H1 (cell line): Measurements from ENCODE around the gene OR4E2. TPM values are rescaled to one million over a fixed set of nuclear protein-coding genes. Genes with fewer than 3 reads are reported as not detected.

Source experiments
- EP300 ChIP-seq, 2 experiments: IDR thresholded peaks; 1 replicate in 1 of 2; 2 replicates in 1 of 2; pipeline ENCODE4 v1.6.1; 2011 to 2012; ENCODE audit warnings: low read depth in 2 of 2, low read length in 2 of 2, mild to moderate bottlenecking in 2 of 2, borderline replicate concordance in 1 of 2, inconsistent platforms in 1 of 2, moderate library complexity in 1 of 2
- polyA plus RNA-seq, 7 experiments: library from polyadenylated mRNA; depleted of rRNA in 3 of 7; stranded (reverse) in 5 of 7; unstranded in 2 of 7; fragments of >200 nt in 5 of 7; fragments of 200-250 nt in 2 of 7; gene quantifications; 1 replicate in 5 of 7; 2 replicates in 1 of 7; 4 replicates in 1 of 7; pipeline versions ENCODE4 v1.2.1 to v1.2.3, GENCODE V29; 2011 to 2013; ENCODE audit warnings: missing spikeins in 2 of 7, mixed read lengths in 2 of 7
- total RNA-seq: library from RNA; stranded (reverse); fragmentation: NEBNext Ultra II Directional; extraction: Animal tissue kit (Norgen Biotek cat#: 25700); gene quantifications from 2 replicates; pipeline ENCODE4 v1.2.1, GENCODE V29; 2021
- TF ChIP-seq, protein P1 (sequence below): fragments of 300-600 bp; sonication (generic); IDR thresholded peaks from 2 replicates; pipeline ENCODE4 v1.7.1; 2012; ENCODE audit warnings: low read length, moderate library complexity, mild to moderate bottlenecking, inconsistent platforms; ENCODE audit not compliant: insufficient replicate concordance

The OR4E2 gene
- total and polyA plus RNA-seq, 2 of the 8 experiments (the other 6 are each of a cell fraction or from before 2014, with no cell fraction given), result not detected

DNA sequence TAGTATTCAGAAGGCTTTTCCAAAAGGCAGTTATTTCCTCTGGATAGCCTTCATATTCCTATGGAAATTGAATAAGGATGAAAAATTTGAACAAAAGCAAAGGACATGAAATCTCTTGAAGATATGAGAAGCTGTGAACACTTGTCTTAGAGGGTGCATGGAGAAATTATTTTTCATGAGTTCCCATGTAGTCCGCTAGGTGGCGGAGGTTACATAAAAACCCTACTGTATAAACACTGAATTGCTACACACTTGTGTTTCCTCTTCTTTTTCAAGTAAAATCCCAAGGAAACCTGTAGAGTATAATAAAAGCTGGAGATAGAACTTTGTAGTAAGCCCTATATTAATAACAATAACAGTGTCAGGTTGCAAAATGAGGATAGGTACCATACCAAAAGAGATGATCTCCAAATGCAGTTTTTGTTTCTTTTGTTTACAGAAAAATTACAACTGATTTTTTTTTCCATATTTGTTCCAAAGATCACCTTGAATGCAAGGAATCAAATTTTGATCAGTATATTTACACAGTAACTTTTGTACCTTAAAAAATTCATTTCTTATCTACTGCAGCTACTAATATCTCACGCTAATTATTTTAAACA is 57.8 kb downstream of the OR4E2 start (continued):
- TF ChIP-seq, protein P1, sequence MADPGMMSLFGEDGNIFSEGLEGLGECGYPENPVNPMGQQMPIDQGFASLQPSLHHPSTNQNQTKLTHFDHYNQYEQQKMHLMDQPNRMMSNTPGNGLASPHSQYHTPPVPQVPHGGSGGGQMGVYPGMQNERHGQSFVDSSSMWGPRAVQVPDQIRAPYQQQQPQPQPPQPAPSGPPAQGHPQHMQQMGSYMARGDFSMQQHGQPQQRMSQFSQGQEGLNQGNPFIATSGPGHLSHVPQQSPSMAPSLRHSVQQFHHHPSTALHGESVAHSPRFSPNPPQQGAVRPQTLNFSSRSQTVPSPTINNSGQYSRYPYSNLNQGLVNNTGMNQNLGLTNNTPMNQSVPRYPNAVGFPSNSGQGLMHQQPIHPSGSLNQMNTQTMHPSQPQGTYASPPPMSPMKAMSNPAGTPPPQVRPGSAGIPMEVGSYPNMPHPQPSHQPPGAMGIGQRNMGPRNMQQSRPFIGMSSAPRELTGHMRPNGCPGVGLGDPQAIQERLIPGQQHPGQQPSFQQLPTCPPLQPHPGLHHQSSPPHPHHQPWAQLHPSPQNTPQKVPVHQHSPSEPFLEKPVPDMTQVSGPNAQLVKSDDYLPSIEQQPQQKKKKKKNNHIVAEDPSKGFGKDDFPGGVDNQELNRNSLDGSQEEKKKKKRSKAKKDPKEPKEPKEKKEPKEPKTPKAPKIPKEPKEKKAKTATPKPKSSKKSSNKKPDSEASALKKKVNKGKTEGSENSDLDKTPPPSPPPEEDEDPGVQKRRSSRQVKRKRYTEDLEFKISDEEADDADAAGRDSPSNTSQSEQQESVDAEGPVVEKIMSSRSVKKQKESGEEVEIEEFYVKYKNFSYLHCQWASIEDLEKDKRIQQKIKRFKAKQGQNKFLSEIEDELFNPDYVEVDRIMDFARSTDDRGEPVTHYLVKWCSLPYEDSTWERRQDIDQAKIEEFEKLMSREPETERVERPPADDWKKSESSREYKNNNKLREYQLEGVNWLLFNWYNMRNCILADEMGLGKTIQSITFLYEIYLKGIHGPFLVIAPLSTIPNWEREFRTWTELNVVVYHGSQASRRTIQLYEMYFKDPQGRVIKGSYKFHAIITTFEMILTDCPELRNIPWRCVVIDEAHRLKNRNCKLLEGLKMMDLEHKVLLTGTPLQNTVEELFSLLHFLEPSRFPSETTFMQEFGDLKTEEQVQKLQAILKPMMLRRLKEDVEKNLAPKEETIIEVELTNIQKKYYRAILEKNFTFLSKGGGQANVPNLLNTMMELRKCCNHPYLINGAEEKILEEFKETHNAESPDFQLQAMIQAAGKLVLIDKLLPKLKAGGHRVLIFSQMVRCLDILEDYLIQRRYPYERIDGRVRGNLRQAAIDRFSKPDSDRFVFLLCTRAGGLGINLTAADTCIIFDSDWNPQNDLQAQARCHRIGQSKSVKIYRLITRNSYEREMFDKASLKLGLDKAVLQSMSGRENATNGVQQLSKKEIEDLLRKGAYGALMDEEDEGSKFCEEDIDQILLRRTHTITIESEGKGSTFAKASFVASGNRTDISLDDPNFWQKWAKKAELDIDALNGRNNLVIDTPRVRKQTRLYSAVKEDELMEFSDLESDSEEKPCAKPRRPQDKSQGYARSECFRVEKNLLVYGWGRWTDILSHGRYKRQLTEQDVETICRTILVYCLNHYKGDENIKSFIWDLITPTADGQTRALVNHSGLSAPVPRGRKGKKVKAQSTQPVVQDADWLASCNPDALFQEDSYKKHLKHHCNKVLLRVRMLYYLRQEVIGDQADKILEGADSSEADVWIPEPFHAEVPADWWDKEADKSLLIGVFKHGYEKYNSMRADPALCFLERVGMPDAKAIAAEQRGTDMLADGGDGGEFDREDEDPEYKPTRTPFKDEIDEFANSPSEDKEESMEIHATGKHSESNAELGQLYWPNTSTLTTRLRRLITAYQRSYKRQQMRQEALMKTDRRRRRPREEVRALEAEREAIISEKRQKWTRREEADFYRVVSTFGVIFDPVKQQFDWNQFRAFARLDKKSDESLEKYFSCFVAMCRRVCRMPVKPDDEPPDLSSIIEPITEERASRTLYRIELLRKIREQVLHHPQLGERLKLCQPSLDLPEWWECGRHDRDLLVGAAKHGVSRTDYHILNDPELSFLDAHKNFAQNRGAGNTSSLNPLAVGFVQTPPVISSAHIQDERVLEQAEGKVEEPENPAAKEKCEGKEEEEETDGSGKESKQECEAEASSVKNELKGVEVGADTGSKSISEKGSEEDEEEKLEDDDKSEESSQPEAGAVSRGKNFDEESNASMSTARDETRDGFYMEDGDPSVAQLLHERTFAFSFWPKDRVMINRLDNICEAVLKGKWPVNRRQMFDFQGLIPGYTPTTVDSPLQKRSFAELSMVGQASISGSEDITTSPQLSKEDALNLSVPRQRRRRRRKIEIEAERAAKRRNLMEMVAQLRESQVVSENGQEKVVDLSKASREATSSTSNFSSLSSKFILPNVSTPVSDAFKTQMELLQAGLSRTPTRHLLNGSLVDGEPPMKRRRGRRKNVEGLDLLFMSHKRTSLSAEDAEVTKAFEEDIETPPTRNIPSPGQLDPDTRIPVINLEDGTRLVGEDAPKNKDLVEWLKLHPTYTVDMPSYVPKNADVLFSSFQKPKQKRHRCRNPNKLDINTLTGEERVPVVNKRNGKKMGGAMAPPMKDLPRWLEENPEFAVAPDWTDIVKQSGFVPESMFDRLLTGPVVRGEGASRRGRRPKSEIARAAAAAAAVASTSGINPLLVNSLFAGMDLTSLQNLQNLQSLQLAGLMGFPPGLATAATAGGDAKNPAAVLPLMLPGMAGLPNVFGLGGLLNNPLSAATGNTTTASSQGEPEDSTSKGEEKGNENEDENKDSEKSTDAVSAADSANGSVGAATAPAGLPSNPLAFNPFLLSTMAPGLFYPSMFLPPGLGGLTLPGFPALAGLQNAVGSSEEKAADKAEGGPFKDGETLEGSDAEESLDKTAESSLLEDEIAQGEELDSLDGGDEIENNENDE, result no peak
- no peak for TF ChIP-seq EP300 (IDR thresholded peaks at IDR 0.05; ENCODE audit: borderline replicate concordance in 1 of 2, low read depth in 2 of 2, low read length in 2 of 2)
